HG03558 (cell line): ENCODE measurements around the gene FOXO3.

ENCODE experiments used
- ATAC-seq: cut with Tn5 transposase; IDR thresholded peaks from one replicate; pipeline ENCODE4 v1.9.1; 2021; ENCODE audit warnings: moderate number of reproducible peaks; ENCODE audit not compliant: unreplicated experiment; ENCODE audit errors: extremely low read depth

Gene FOXO3

DNA sequence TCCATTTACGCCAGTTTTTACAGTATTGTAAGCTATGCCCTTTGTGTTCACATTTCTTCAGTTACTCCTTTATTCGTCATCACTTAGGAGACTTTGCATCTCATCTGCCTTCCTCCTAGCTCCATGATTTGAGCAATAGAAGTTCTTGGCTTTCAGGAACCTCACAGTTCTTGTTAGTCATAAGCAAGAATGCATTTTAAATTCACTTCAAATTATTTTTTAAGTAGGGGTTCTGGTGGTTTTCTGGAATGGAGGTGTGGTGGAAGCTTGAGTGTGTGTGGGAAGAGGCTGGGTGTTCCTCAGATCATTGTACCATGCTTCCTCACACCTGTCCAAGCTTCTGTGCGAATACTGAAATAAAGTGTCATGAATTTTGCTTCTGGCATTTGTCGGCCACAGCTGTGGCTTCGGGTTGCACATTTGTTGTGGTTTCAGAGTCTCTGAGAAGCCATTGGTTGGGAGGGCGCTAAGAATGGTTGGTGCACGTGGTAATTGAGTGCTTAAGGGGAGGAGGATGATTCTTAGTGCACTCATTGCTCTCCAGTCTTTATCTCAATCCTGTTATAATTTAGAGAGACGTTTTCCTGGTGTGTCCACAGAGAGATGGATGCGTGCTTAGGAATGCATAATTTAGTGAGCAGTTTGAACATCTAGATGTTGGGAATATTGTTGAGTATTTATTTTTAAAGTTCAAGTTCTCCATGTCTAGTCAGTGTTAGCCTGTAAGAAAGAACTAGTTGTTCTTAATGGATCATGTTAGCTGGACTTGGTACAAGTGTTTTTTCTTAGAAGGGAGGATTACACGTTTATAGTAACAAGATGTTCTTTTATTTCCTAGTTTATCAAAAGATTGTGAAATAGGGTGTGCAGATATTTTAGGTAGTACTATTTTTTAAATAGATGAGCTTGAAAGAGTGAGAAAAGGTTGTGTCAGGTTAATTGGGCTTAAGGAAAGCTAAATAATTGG, 31.9 kb downstream of the FOXO3 start:
- peak; percentile 68 for ATAC-seq

DNA sequence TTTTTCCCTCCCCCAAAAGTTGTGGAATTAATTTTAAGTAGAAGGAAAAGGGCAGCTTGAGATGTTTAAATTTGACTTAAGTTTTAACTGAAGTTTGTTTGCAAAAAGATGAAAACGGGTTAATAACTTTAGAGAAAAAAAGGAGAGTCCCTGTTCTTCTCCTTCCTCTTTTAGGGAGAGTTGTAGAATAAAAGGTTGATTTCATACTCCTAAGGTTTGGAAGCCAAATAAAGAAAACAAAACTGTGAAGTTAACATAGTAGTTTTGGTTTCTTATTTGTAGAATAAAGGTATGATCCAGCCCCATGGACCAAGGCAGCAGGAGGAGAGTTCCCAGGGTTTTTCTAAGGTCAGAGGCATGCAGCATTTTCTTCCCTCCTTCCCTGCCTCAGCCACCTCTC, 33.4 kb downstream of the FOXO3 start:
- ATAC-seq, result no peak

DNA sequence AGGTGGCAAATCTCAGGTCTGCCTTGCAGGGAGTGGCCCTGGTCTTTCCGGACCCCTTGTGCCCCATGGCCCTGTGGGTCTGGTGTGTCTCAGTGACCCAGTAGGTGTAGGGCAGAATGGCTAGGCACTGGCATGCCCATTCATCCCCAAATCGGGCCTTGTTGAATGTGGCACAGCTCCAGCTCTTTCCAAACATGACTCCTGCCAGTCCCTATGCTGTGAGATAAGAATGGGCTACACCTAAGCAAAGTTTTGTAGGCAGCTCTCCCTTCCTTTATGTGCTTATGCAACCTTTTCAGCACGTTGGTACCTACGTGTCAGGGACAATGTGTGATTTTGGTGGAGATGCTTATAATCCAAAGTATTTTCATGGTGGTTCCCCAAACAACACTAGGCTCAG, 33.9 kb downstream of the FOXO3 start:
- ATAC-seq, result no peak

DNA sequence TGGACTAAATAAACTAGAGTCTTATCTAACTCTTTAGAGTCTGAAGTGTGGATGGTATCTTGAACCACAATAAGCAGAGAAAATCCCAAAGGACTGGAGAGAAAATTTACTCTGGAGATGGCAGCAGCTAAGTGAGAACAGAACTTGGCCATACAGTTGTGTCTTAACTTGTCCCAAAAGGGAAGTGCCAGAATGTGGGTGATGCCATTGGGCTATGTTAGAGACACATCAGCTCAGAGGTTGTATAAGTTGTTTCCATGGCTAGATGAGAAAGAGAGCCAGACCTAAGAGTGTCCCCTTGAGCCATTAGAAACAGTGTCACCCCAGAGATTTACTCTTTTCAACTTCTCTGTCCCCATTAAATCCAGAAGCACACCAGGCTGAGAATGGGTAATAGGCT, 36.2 kb downstream of the FOXO3 start:
- no peak for ATAC-seq

DNA sequence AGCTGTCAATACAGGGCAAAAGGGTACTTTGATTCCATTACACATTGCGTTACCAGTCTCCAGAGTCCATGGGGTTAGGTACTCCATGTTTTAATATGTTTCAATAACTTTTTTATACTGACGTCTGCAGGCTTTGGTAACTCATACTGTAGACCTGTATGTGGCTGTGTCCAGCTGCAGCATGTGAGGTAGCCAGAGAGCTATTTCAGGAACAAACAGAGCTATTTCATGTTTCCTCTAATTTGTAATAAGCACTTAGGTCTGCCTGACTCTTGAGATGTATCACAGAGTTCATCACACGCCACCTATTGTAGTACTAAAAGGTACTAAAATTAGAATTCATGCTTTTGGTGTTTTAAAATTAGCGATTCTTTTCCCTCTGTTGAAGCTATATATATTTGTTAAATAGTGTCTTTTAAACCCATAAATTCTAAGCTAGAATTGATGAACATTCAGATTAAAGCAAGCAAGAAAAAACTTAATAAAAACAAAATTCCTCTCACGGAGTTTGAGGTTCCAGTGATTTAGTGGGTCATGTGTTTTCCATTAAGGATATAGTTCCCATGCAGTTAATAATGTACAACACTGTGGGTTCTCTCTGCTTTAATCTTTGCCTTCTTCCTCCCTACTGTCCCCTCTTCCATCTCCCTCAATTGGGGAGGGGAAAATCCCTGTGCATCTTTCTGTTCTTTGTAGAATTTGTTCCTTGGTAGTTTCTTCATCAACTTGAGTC, 37.0 kb downstream of the FOXO3 start:
- no peak for ATAC-seq

DNA sequence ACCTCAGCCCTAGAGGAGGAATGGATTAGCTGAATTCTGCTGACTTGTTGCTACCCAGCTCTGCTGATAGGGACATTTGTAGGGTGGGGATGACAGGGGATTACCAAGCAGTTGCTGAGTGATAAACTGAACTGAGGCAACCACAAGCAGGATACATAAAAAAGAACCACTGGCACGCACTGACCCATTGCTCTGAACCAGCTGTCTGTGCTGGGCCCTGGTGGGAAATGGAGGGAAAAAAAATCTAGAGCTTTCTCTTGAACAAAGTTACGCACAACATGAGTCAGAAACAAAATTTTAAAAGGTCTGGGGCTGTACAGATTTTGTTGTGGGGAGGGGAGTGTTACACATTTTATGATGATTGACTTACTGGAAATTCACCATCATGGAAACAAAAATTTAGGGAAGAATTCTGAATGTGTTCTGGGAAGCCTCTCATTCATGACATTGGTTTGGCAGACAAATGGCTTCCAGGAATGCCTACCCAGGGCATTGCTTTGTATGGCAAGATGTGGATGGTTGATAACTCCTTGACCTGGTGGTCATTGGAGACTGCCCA, 37.7 kb downstream of the FOXO3 start:
- peak; percentile 75 for ATAC-seq

DNA sequence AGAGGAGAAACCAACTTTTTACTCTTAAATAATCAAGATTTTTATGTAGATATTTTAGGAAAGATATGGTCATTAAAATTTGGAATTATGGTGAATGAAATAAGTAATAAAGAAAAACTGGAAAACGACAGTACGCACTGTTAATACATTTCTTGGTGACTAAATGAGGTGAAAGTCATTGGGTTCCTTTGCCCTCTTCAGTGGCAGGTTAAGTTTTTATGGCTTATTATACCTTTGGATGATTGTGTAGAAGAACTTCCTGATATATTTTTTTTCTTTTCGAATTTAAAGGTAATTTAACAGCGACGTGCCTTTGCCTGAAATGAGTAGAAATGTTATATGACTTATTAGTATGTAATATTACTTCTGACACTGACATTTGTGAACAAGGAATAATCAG, 43.4 kb downstream of the FOXO3 start:
- no peak for ATAC-seq

DNA sequence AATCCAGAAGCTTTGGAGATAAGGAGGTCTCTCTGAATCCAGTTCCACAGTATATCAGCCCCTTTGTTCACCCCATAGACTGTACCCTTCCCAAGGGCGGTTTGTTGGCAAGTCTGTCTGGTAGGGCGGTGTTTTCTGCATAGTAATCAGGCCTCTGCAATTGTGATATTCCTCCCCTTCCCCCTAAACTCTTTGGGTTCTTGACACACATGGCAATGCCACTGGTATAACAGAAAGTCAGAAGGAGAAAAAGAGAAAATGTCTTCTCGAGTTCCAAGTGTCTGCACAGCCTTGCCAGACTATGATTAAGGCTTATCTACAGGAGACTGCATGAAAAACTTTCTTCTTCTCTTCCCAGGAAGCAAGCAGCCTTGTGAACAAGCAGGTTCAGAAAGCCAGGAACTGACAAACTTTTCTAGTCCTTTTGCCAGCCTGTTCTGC, 45.6 kb downstream of the FOXO3 start:
- ATAC-seq, result no peak

DNA sequence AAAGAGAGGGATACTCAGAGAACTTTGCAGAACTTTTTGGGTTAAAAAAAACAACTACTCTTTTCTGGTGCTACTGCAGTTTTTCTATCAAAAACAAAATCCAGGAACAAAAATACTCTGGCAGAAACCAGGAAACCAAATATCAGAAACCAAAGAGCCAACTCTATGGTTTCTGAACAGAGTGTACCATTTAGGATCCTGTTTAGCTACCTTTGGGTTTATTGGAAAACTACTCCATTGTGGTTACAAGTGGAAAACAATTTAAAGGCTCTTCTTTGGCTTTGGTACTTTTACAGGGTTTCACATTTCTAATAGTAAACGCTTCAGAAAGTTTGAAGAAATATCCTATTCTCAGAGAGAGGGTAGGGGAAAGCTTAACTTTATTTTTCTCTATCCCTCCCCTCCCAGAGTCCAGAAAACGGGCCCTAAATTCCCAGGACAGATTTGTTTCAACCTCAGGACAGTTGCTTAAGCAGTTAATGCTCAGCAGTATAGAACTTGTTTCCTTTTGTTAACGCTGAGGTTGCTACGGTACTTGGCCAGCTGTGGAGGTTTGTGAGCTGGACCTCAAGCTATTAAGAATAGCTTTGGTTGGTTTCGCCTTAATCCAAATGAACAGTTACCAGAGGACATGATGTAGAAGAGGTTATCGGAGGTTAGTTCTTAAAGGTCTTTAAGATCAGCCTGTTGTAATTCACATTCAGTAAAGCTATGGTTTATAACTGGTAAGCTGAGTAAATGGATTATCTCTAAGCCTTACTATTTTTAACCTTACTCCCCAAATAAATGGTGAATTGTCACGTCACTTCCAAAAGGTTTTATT, 47.9 kb downstream of the FOXO3 start:
- no peak for ATAC-seq

DNA sequence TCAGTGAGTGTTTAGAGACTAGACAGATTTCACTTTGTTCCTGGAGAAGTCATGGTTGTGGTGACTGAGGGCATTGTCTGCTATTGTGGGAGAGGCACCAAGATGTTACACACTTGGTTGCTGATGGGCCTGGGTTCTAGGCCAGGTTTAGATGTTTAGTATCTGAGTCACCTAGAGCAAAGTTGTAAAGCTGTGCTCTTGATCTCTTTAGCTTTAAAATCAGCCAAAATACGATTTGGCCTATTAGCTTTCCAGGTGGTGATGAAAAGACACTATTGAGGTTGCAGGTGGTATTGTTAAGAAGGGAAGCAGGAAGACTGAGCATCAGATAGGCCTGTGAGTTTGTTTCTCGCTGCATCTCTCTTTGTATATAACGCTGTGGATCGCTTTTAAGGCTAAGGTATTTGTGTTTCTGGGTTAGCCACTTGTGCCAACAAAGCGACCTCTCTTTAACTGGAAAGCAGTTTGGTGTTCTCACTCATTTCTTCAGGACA, 48.6 kb downstream of the FOXO3 start:
- ATAC-seq, result no peak

DNA sequence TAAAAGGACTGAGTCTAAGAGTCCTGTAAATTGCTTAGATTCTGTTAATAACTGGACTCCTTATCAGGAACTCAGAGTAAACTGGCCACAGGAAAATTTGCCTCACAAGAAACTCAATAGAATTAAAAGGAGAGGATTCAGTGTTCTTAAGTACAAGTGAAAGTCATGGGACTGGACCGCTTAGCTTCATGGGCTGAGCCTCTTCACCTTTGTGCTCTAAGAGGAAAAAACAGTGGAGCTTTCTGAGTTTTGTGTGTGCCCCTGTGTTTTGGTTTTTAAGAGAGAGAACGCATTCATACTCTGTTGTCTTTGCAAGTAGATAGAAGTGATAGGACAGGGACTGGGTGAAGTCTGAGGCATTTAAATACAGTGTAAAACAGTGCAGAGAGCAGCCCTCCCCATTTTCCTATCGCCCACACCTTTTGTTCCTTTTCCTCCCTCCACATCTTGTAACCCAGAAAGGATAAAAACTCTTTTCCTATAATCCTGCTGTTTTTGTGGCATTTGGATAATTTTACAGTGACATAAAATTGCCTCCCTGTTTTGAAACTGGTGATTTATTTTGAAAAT, 49.6 kb downstream of the FOXO3 start:
- no peak for ATAC-seq

DNA sequence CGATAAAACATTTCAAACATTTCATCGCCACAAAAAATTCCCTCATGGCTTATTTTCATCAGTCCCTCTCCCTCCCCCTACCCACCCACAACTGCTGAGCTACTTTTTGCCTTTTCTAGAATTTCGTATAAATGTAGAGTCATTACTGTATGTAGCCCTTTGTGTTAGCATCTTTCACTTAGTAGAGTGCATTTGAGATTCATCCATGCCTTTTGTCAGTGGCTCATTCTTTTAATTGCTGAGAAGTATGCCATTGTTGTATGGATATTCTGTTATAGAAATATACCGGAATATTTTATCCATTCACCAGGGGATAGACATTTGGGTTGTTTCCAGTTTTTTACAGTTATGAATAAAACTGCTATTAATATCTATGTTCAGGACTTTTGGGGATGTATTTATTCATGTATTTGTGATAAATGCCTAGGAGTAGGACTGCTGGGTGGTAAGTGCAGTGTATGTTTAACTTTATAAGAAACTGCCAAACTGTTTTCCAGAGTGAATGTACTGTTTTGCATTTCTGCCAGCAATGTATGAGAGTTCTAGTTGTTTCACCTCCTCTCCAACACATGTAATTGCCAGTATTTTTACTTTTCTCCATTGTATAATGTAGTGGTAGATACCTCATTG, 50.4 kb downstream of the FOXO3 start:
- ATAC-seq, result no peak

DNA sequence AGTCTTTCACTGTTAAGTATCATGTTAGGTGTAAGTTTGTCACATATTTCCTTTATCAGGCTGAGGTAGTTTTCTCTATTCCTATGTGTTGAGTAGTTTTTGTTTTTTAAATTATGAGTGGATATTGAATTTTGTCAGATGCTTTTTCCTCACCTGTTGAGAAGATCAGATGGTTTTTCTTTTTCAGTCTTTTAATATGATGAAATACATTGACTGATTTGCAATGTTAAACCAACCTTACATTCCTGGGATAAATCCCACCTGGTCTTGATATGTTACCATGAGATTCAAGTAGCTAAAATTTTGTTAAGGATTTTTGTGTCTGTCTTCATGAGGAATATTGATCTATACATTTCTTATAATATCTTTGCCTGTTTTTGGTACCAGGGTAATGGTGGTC, 52.1 kb downstream of the FOXO3 start:
- no peak for ATAC-seq

DNA sequence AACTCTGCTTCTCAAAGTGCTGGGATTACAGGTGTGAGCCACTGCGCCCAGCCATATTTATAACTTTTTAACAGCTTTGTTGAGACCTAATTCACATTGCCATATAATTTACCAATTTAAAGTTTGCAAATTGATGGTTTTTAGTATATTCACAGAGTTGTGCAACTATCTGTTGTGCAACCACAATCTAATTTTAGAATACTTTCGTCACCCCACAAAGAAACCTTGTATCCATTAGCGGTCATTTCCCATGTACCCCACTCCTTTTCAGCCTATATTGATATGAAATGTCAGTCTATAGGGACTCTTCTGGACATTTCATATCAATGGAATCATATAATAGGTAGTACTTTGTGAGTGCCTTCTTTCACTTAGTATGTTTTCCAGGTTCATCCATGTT, 55.8 kb downstream of the FOXO3 start:
- no peak for ATAC-seq

DNA sequence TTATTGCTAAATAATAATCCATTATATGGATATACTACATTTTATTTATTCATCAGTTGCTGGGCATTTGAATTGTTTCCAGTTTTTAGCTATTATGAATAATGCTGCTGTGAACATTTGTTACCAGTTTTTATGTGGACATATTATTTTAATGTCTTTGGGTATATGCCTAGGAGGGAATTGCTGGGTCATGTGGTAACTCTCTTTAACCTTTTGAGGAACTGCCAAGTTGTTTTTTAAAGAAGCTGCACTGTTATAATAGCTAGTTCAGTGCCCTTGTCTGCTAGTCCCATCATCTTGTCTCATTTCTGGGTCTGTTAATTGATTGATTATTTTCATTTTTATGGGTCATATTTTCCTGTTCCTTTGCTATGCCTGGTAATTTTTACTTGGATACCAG, 56.3 kb downstream of the FOXO3 start:
- ATAC-seq, result no peak

DNA sequence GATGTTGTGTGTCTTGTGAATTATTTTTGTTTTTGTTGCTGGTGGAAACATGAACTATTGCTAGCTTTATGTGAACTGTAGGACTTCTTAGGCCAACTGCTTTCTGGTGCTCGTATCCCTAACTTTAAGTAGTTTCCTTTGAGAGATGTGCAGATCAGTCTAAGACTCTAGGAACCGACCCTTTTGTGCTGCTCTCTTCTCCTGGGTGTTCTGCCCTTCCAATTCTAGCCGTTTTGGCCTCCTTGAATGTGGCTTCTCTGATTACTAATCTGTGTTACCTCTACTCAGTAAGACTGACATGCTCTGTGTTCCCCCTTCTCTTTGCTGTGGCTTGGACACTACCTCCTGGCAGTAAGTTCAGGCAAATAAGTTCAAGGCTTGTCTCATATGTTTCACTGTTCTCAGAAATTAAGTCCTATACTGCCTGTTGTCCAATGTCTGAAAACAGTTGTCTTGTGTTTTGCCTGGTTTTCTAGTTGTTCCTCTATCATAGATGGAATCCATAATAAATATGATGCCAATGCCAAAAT, 58.0 kb downstream of the FOXO3 start:
- ATAC-seq, result no peak

DNA sequence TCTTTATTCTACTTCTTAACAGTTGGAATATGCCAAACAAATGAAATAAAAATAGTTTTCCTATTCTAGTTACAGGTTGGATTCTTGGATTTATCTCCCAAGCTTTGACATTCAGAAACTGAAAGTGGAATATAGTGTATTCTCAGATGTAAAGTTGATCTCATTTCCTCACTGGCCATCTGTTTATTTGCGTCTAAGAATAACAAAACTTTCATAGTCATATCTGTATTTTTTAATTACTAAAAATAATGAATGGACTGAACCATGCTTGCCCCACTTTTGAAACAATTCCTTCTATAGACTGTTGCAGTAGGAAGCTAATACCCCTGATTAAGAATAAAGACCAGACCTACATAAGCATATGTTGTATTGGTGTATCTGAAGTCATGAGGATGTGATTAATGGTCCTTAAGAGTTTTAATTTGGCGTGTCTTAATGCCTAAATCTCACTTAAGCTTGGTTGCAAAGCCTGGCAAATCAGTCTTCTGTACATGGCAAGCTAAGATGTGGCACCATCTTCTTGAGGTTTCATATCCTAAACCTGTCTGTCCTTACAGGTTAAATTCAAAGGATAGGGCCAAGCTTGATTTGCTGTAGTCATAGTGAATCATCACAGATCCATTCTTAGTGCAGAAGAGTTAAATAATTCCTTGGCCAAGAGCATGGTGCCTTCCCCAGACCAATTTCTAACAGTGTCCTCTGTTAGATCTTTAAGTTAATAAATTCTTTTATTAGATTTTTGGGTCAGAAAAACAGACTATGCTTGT, 58.9 kb downstream of the FOXO3 start:
- ATAC-seq, result no peak

DNA sequence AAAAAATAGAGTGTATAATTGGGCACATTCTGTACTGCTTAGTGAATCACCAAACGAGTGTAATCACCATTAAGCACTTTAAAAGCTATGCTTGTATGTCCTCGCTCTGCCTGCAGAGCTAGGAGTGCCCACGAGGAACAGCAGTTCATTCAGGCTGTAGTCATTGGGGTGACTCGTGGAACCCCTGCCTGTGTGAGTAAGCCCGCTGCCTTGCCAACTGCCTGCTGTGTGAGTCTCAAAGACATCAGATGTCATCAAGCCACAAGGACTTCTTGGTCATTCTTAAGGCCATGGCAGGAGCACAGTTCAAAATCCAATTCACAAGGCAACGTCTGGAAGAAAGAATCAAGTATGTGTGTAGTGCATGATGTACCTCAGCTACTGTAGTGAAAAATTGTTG, 60.4 kb downstream of the FOXO3 start:
- no peak for ATAC-seq
